Measurements from ENCODE around the gene RANBP1.

RANBP1 gene

DNA sequence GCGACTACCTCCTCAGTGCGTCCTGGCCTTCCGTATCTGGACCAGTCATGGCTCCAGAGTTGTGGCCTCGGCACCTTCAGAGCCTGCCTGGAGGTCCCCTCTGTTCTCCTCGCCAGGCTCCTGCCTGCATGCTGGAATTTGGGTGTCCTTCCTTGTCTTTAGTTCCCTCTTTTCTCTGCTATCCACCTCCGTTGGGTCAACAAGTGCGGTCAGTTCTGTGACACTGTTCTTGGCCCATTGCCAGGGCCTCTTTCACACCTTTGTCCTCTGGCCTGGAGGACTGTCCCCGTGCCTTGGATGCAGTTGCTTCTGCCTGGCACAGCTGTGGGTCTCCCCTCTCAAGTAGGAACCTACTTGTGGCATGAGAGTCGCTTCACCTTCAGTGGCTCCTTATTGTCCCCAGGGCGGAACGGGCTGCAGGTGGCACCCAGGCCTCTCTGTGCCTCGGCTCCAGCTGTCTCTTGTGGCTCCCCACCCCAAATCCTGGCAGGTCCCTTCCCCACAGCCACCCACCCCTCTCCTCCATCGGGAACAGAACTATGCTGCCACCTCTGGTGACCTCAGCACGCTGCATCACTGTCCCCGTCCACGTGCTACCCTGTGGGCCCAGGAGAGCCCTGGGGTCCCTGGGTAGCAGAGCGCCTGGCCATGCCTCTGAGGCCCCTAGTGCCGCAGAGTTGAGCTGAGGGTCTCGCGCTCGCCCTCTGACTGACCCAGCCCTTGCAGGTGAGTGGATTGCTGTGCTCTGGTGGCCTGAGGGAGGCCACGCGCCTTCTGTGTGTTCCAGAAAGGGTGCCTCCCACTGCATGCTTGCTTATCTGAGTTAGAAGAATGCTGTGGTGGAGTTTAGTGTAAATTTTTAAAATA, 31.1 kb upstream of the RANBP1 start:
- Histone ChIP-seq H3K4me1 (ENCODE audit: insufficient read depth, low read length, poor library complexity, severe bottlenecking) (peaks cover 38% of the 10 kb centered on the region), H3K4me3 (ENCODE audit: low read length, poor library complexity, severe bottlenecking) (peak overlapping the region; percentile 92), H3K36me3 (ENCODE audit: insufficient read depth, low read length) (peaks cover 43% of the 10 kb centered on the region; the same call in 1 of the 2 replicates), H3F3A (ENCODE audit: low read depth) (no peaks in the 10 kb centered on the region; the same call in 1 of the 2 replicates), H2AFZ (ENCODE audit: low read length) (no peak overlapping the region), H4K20me1 (ENCODE audit: insufficient read depth, low read length, poor library complexity, severe bottlenecking) (peaks cover 88% of the 10 kb centered on the region), H3K79me2 (ENCODE audit: insufficient read depth, low read length) (peaks cover 95% of the 10 kb centered on the region), H3K27me3 (ENCODE audit: insufficient read depth, low read length, poor library complexity, severe bottlenecking) (peaks cover 6% of the 10 kb centered on the region), H3K9ac (ENCODE audit: low read depth, low read length, poor library complexity, severe bottlenecking) (peak overlapping the region; percentile 67), H3K9me3 (ENCODE audit: insufficient read depth, low read depth, low read length) (no peaks in the 10 kb centered on the region), H3K4me2 (ENCODE audit: low read depth, low read length, poor library complexity, severe bottlenecking) (peak overlapping the region; percentile 79), H3K9me2 (replicated peaks; ENCODE audit: low read depth, low read length) (no peaks in the 10 kb centered on the region)
- TF ChIP-seq EZH2phosphoT487 (IDR thresholded peaks at IDR 0.05; ENCODE audit: borderline replicate concordance) = no peak
- TF ChIP-seq, protein P1, sequence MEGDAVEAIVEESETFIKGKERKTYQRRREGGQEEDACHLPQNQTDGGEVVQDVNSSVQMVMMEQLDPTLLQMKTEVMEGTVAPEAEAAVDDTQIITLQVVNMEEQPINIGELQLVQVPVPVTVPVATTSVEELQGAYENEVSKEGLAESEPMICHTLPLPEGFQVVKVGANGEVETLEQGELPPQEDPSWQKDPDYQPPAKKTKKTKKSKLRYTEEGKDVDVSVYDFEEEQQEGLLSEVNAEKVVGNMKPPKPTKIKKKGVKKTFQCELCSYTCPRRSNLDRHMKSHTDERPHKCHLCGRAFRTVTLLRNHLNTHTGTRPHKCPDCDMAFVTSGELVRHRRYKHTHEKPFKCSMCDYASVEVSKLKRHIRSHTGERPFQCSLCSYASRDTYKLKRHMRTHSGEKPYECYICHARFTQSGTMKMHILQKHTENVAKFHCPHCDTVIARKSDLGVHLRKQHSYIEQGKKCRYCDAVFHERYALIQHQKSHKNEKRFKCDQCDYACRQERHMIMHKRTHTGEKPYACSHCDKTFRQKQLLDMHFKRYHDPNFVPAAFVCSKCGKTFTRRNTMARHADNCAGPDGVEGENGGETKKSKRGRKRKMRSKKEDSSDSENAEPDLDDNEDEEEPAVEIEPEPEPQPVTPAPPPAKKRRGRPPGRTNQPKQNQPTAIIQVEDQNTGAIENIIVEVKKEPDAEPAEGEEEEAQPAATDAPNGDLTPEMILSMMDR (conservative IDR thresholded peaks at IDR 0.05; ENCODE audit: low read length) = peak; percentile 74

DNA sequence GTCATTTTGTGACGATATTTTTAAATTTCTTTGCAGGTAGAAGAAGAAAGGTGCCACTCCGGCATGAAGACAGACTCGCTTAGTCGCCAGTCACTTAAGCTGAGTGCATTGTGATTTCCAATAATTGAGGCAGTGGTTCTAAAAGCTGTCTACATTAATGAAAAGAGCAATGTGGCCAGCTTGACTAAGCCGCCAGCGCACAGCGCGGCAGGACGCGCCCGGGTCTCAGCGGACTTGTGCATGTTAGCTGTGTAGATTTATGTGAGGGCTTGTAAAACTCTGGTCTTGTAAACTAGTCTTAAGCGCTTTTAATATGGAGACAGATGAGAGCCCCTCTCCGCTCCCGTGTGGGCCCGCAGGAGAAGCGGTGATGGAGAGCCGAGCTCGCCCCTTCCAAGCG, 30.3 kb upstream of the RANBP1 start:
- peaks cover 38% of the 10 kb centered on the region for H3K4me1 ChIP-seq (ENCODE audit: insufficient read depth, low read length, poor library complexity, severe bottlenecking)
- H4K20me1 ChIP-seq (ENCODE audit: insufficient read depth, low read length, poor library complexity, severe bottlenecking) = peaks cover 94% of the 10 kb centered on the region
- peak overlapping the region; percentile 92 for H3K4me3 ChIP-seq (ENCODE audit: low read length, poor library complexity, severe bottlenecking)
- H3K9ac ChIP-seq (ENCODE audit: low read depth, low read length, poor library complexity, severe bottlenecking) = peak overlapping the region; percentile 67
- H3F3A ChIP-seq (ENCODE audit: low read depth) = no peaks in the 10 kb centered on the region; the same call in 1 of the 2 replicates
- H2AFZ ChIP-seq (ENCODE audit: low read length) = no peak overlapping the region
- no peaks in the 10 kb centered on the region for H3K9me3 ChIP-seq (ENCODE audit: insufficient read depth, low read depth, low read length)
- no peaks in the 10 kb centered on the region for H3K9me2 ChIP-seq (replicated peaks; ENCODE audit: low read depth, low read length)
- no peak for TF ChIP-seq EZH2phosphoT487 (IDR thresholded peaks at IDR 0.05; ENCODE audit: borderline replicate concordance)
- TF ChIP-seq, protein P1 (conservative IDR thresholded peaks at IDR 0.05; ENCODE audit: low read length) = no peak
- peak overlapping the region; percentile 79 for H3K4me2 ChIP-seq (ENCODE audit: low read depth, low read length, poor library complexity, severe bottlenecking)
- peaks cover 97% of the 10 kb centered on the region for H3K79me2 ChIP-seq (ENCODE audit: insufficient read depth, low read length)
- H3K36me3 ChIP-seq (ENCODE audit: insufficient read depth, low read length) = peaks cover 52% of the 10 kb centered on the region; the same call in 1 of the 2 replicates
- peaks cover 3% of the 10 kb centered on the region for H3K27me3 ChIP-seq (ENCODE audit: insufficient read depth, low read length, poor library complexity, severe bottlenecking)

DNA sequence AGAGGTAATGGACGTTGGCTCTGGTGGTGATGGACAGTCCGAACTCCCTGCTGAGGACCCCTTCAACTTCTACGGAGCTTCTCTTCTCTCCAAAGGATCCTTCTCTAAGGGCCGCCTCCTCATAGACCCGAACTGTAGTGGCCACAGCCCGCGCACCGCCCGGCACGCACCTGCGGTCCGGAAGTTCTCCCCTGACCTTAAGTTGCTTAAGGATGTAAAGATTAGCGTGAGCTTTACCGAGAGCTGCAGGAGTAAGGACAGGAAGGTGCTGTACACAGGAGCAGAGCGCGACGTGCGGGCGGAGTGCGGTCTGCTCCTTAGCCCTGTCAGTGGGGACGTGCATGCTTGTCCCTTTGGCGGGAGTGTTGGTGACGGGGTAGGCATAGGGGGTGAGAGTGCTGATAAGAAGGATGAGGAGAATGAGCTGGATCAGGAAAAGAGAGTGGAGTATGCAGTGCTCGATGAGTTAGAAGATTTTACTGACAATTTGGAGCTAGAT, 29.8 kb upstream of the RANBP1 start:
- H3K27me3 ChIP-seq (ENCODE audit: insufficient read depth, low read length, poor library complexity, severe bottlenecking) = no peaks in the 10 kb centered on the region
- H3K4me2 ChIP-seq (ENCODE audit: low read depth, low read length, poor library complexity, severe bottlenecking) = no peak overlapping the region
- TF ChIP-seq EZH2phosphoT487 (IDR thresholded peaks at IDR 0.05; ENCODE audit: borderline replicate concordance) = no peak
- TF ChIP-seq, protein P1 (conservative IDR thresholded peaks at IDR 0.05; ENCODE audit: low read length) = no peak
- no peaks in the 10 kb centered on the region for H3K9me3 ChIP-seq (ENCODE audit: insufficient read depth, low read depth, low read length)
- H3K36me3 ChIP-seq (ENCODE audit: insufficient read depth, low read length) = peaks cover 57% of the 10 kb centered on the region
- no peaks in the 10 kb centered on the region; the same call in 1 of the 2 replicates for H3F3A ChIP-seq (ENCODE audit: low read depth)
- peaks cover 95% of the 10 kb centered on the region for H3K79me2 ChIP-seq (ENCODE audit: insufficient read depth, low read length)
- H3K4me3 ChIP-seq (ENCODE audit: low read length, poor library complexity, severe bottlenecking) = no peak overlapping the region
- peaks cover 33% of the 10 kb centered on the region for H3K4me1 ChIP-seq (ENCODE audit: insufficient read depth, low read length, poor library complexity, severe bottlenecking)
- H3K9ac ChIP-seq (ENCODE audit: low read depth, low read length, poor library complexity, severe bottlenecking) = no peak overlapping the region
- H3K9me2 ChIP-seq (replicated peaks; ENCODE audit: low read depth, low read length) = no peaks in the 10 kb centered on the region
- H2AFZ ChIP-seq (ENCODE audit: low read length) = no peak overlapping the region
- H4K20me1 ChIP-seq (ENCODE audit: insufficient read depth, low read length, poor library complexity, severe bottlenecking) = peaks cover 91% of the 10 kb centered on the region
